Fibroblast of mammary gland (primary cell): ENCODE measurements around the gene ADGB.

Experiments
- DNase-seq: peaks from one replicate; pipeline ENCODE4 v3.0.0-alpha.2; 2010; ENCODE audit warnings: low read depth
- H3K4me3 ChIP-seq: 2 replicates; pipeline ENCODE4 v1.5.1; 2011; ENCODE audit warnings: low read depth, mild to moderate bottlenecking, low read length, moderate library complexity; ENCODE audit not compliant: control insufficient read depth
- TF ChIP-seq, protein P1 (sequence below): conservative IDR thresholded peaks from 2 replicates; pipeline ENCODE4 v1.5.1; 2011; ENCODE audit warnings: low read depth, low read length, inconsistent platforms; ENCODE audit not compliant: control insufficient read depth, insufficient read depth

ADGB gene

DNA sequence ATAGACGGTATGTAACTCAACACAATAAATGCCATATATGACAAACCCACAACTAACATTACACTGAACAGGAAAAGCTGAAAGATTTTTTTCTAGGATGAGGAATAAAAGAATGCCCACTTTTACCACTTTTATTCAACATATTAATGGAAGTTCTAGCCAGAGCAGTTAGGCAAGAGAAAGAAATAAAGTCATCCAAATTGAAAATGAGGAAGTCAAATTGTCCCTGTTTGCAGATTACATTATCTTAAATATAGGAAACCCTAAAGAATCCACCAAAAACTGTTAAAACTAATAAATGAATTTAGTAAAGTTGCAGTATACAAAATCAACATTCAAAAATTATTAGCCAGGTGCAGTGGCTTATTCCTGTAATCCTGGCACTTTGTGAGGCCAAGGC, 24.6 kb upstream of the ADGB start:
- H3K4me3 ChIP-seq, result no peak overlapping the region
- TF ChIP-seq, protein P1, sequence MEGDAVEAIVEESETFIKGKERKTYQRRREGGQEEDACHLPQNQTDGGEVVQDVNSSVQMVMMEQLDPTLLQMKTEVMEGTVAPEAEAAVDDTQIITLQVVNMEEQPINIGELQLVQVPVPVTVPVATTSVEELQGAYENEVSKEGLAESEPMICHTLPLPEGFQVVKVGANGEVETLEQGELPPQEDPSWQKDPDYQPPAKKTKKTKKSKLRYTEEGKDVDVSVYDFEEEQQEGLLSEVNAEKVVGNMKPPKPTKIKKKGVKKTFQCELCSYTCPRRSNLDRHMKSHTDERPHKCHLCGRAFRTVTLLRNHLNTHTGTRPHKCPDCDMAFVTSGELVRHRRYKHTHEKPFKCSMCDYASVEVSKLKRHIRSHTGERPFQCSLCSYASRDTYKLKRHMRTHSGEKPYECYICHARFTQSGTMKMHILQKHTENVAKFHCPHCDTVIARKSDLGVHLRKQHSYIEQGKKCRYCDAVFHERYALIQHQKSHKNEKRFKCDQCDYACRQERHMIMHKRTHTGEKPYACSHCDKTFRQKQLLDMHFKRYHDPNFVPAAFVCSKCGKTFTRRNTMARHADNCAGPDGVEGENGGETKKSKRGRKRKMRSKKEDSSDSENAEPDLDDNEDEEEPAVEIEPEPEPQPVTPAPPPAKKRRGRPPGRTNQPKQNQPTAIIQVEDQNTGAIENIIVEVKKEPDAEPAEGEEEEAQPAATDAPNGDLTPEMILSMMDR, result no peak
- no peak for DNase-seq

DNA sequence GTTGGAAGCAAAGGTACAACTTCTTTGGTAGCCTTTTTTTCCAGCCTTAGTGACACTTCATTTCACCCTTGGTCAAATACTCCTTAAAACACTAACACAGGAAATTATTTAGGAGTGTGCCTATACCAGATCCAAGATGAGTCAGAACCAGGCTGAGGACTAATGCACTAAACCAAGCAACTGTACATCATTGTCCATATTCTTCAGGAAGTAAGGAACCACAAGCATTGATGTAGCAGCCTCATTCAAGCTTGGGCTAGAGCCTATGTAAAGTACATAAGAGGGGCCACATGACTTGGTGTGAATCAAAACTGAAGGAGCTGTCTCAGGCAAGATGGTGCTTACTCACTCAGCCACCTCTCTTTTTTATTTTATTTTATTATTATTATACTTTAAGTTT, 20.7 kb upstream of the ADGB start:
- H3K4me3 ChIP-seq, result no peak overlapping the region
- DNase-seq, result peak; percentile 39
- TF ChIP-seq, protein P1, result no peak

DNA sequence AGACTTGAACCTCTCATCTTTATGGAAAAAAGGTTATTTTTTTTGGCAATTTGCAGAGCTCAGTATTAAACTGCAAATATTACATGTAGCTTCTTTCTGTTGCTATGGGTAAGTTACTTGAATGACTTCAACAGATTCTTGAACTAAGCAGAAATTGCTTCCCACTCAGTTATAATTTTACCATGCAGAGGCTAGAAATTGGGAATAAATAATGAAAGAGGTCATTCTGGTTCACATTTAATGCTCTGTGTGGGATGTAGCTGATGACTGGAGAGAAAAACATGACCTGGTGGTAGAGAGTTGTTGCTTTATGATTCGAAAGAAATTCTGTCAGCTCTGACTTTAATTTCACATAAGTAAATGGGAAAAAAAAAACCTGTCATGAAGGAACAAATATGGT, 16.8 kb upstream of the ADGB start:
- TF ChIP-seq, protein P1, result no peak
- no peak for DNase-seq
- H3K4me3 ChIP-seq, result no peak overlapping the region

DNA sequence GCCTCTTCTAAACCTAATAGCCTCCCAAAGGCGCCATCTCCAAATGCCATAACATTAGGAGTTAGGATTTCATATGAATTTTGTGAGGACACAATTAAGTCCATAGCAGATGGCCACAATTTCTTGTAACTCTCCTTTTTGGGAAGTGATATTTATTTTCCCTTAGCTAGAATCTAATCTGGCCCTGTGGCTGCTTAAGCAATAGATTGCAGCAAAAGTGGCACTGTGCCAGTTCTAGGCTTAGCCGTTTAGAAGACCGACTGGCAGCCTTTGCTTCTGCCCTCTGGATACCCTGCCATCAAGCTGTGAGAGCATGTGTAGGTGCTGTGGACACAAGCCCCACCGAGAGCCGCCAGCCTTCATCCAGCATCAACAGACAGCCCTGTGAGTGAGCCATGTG, 15.9 kb upstream of the ADGB start:
- DNase-seq, result peak; percentile 24
- TF ChIP-seq, protein P1, result no peak
- no peak overlapping the region for H3K4me3 ChIP-seq

DNA sequence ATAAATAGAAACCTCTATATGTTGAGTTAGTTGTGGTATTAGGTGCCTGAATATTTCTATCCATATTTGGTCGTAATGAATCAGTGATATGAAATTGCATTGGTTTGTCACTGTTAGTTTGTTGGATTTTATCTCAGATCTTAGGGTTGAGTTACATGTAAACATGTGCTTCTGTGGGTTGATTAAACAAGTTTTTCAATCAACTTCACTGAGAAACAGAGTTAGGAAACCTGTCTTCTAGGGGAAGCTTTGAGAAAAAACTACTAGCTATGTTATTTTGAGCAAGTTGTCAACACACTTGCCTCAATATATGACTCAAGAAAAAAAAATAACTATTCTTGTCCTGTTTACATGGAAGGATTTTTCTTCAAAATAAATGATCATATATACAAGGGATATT, 14.8 kb upstream of the ADGB start:
- TF ChIP-seq, protein P1, result no peak
- DNase-seq, result no peak
- no peak overlapping the region for H3K4me3 ChIP-seq

DNA sequence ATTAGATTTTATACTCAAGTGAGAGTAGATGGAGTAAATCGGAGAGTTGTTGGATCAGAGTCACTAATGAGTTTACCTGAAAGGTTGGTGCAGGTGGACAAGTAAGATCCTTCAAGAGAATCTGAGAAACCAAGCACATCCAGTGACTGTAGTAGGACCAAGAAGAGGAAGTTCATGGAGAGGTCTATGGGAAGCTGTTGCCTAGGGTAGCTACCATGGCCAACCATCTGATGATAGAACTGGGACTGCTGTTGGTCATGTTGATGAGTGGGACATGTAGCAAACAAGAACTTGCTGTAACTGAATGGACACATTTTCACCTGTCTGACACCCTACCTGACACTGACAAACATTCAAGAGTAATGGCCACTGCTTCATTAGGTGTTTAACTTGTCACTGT, 11.3 kb upstream of the ADGB start:
- H3K4me3 ChIP-seq, result no peak overlapping the region
- DNase-seq, result no peak
- TF ChIP-seq, protein P1, result no peak

DNA sequence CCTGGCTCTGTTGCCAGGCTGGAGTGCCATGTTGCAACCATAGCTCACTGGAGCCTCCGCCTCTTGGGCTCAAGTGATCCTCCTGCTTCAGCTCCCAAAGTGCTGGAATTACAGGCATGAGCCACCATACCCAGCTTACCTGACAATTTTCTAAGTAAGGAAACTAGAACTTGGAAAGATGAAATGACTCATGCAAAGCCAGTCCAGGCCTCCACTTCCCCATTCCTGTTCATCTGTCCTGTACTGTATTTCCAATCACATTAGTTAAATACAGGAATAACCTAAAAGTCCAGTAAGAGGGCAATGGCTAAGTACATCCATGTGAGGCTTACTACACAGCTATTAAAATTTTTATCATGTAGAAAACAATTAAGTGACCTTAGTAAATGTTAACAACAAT, 8.3 kb upstream of the ADGB start:
- TF ChIP-seq, protein P1, result no peak
- no peak overlapping the region for H3K4me3 ChIP-seq
- DNase-seq, result no peak
